MM.1S (cell line): Measurements from ENCODE around the gene MED15.

ENCODE experiments used
- DNase-seq: peaks from one replicate; pipeline ENCODE4 v3.0.0-alpha.2; 2015
- H2AFZ ChIP-seq: fragments of 300-600 bp; sonication (generic); 2 replicates; pipeline ENCODE4 v1.6.0; 2016; ENCODE audit warnings: antibody characterized with exemption, low read length
- H3F3A ChIP-seq: fragments of 300-600 bp; sonication (generic); 2 replicates; pipeline ENCODE4 v1.6.1; 2016; ENCODE audit warnings: mild to moderate bottlenecking, antibody characterized with exemption, low read length, moderate library complexity, mixed read lengths; ENCODE audit not compliant: insufficient read depth
- H3K27ac ChIP-seq: fragments of 300-600 bp; sonication (generic); 2 replicates; pipeline ENCODE4 v1.5.1; 2016; ENCODE audit warnings: mild to moderate bottlenecking, low read length
- H3K27me3 ChIP-seq: fragments of 300-600 bp; sonication (generic); replicated peaks from 2 replicates; pipeline ENCODE4 v1.6.0; 2016; ENCODE audit warnings: low read length; ENCODE audit not compliant: insufficient read depth
- H3K36me3 ChIP-seq: fragments of 300-600 bp; sonication (generic); replicated peaks from 2 replicates; pipeline ENCODE4 v1.6.1; 2016; ENCODE audit warnings: mild to moderate bottlenecking, low read length, mixed read lengths; ENCODE audit not compliant: insufficient read depth
- H3K4me1 ChIP-seq: fragments of 300-600 bp; sonication (generic); 2 replicates; pipeline ENCODE4 v1.6.1; 2016; ENCODE audit warnings: low read length, mixed read lengths
- H3K4me2 ChIP-seq: fragments of 300-600 bp; sonication (generic); 2 replicates; pipeline ENCODE4 v1.6.0; 2016; ENCODE audit warnings: low read depth, low read length
- H3K4me3 ChIP-seq: fragments of 300-600 bp; sonication (generic); 2 replicates; pipeline ENCODE4 v1.5.1; 2016; ENCODE audit warnings: low read length, mixed read lengths
- H3K79me2 ChIP-seq: fragments of 300-600 bp; sonication (generic); 2 replicates; pipeline ENCODE4 v1.6.1; 2016; ENCODE audit warnings: mixed run types, low read length, mixed read lengths
- H3K9ac ChIP-seq: fragments of 300-600 bp; sonication (generic); 2 replicates; pipeline ENCODE4 v1.6.1; 2016; ENCODE audit warnings: low read length, mixed read lengths
- H3K9me2 ChIP-seq: fragments of 300-600 bp; sonication (generic); replicated peaks from 2 replicates; pipeline ENCODE4 v1.6.1; 2016; ENCODE audit warnings: mild to moderate bottlenecking, low read length, mixed read lengths; ENCODE audit not compliant: insufficient read depth
- H3K9me3 ChIP-seq: fragments of 300-600 bp; sonication (generic); replicated peaks from 2 replicates; pipeline ENCODE4 v1.6.1; 2016; ENCODE audit warnings: mild to moderate bottlenecking, low read length, mixed read lengths; ENCODE audit not compliant: insufficient read depth
- H4K20me1 ChIP-seq: fragments of 300-600 bp; sonication (generic); 2 replicates; pipeline ENCODE4 v1.6.1; 2016; ENCODE audit warnings: mild to moderate bottlenecking, low read length, moderate library complexity, mixed read lengths; ENCODE audit not compliant: insufficient read depth
- CTCF ChIP-seq: fragments of 300-600 bp; sonication (generic); IDR thresholded peaks from 2 replicates; pipeline ENCODE4 v1.5.1; 2016; ENCODE audit warnings: antibody characterized with exemption, low read length, mixed read lengths
- EZH2 ChIP-seq: fragments of 300-600 bp; sonication (generic); optimal IDR thresholded peaks from 2 replicates; pipeline ENCODE3; 2017; ENCODE audit warnings: low read depth, mild to moderate bottlenecking, antibody characterized with exemption, low read length, mixed read lengths
- EZH2phosphoT487 ChIP-seq: fragments of 300-600 bp; sonication (generic); IDR thresholded peaks from 2 replicates; pipeline ENCODE4 v1.6.1; 2018; ENCODE audit warnings: antibody characterized with exemption, low read length

Gene MED15

GRCh38 chr22:20546541-20546950 is 39.1 kb downstream of the MED15 start:
- no peak overlapping the region for H3K27ac ChIP-seq
- H3K79me2 ChIP-seq: peaks cover 84% of the 10 kb centered on the region
- H3K9ac ChIP-seq: no peak overlapping the region
- H3K4me1 ChIP-seq: no peaks in the 10 kb centered on the region
- H3K9me3 ChIP-seq: no peaks in the 10 kb centered on the region
- no peaks in the 10 kb centered on the region for H3F3A ChIP-seq
- H2AFZ ChIP-seq: no peak overlapping the region
- TF ChIP-seq CTCF (no peak), EZH2phosphoT487 (no peak), EZH2 (no peak)
- no peaks in the 10 kb centered on the region for H3K27me3 ChIP-seq
- no peaks in the 10 kb centered on the region for H3K9me2 ChIP-seq
- no peak overlapping the region for H3K4me3 ChIP-seq
- DNase-seq: no peak
- no peaks in the 10 kb centered on the region for H3K36me3 ChIP-seq
- no peak overlapping the region for H3K4me2 ChIP-seq
- H4K20me1 ChIP-seq: peaks cover 11% of the 10 kb centered on the region; the same call in 1 of the 2 replicates

GRCh38 chr22:20547029-20547428 is 39.6 kb downstream of the MED15 start:
- DNase-seq: no peak
- Histone ChIP-seq H3K9me2 (no peaks in the 10 kb centered on the region), H2AFZ (no peak overlapping the region), H3F3A (no peaks in the 10 kb centered on the region), H4K20me1 (peaks cover 11% of the 10 kb centered on the region; the same call in 1 of the 2 replicates), H3K27ac (no peak overlapping the region), H3K36me3 (no peaks in the 10 kb centered on the region), H3K4me3 (no peak overlapping the region), H3K79me2 (peaks cover 85% of the 10 kb centered on the region), H3K9ac (no peak overlapping the region), H3K27me3 (no peaks in the 10 kb centered on the region), H3K4me2 (no peak overlapping the region), H3K4me1 (no peaks in the 10 kb centered on the region), H3K9me3 (no peaks in the 10 kb centered on the region)
- no peak for TF ChIP-seq EZH2phosphoT487
- no peak for TF ChIP-seq EZH2
- no peak for TF ChIP-seq CTCF

- Histone ChIP-seq H3K27ac (no peak overlapping the region), H3K36me3 (no peaks in the 10 kb centered on the region), H2AFZ (no peak overlapping the region), H3F3A (no peaks in the 10 kb centered on the region), H3K4me2 (no peak overlapping the region), H3K27me3 (no peaks in the 10 kb centered on the region), H3K4me3 (no peak overlapping the region), H3K9me2 (no peaks in the 10 kb centered on the region), H3K4me1 (no peaks in the 10 kb centered on the region), H3K9ac (no peak overlapping the region), H3K79me2 (peaks cover 85% of the 10 kb centered on the region), H3K9me3 (no peaks in the 10 kb centered on the region), H4K20me1 (peaks cover 11% of the 10 kb centered on the region; the same call in 1 of the 2 replicates)
- no peak for DNase-seq
- TF ChIP-seq CTCF: no peak
- no peak for TF ChIP-seq EZH2
- no peak for TF ChIP-seq EZH2phosphoT487
Observed at GRCh38 chr22:20548806-20549205, 41.4 kb downstream of the MED15 start.
